MG63 (cell line): ENCODE data around the gene BTBD10. TPM values are rescaled to one million over a fixed set of nuclear protein-coding genes. Genes with fewer than 3 reads are reported as not detected.
A peak's percentile ranks its signal among the peaks of the same experiment; 100 is the strongest.
"Not testable (repeated sequence)": the region's sequence is repeated elsewhere in the genome, so short reads cannot be mapped to it uniquely, and the experiment has no call there.

Experiments
- DNase-seq: peaks from one replicate; pipeline ENCODE4 v3.0.0-alpha.2; 2020
- H3K27me3 ChIP-seq: fragments of 250-450 bp; sonication (Bioruptor Pico); 2 replicates; pipeline ENCODE4 v1.5.1; 2020; ENCODE audit warnings: mild to moderate bottlenecking, moderate library complexity
- H3K36me3 ChIP-seq: fragments of 250-450 bp; sonication (Bioruptor Pico); 2 replicates; pipeline ENCODE4 v1.5.1; 2020; ENCODE audit warnings: mild to moderate bottlenecking, moderate library complexity
- H3K4me3 ChIP-seq: fragments of 250-450 bp; sonication (Bioruptor Pico); 2 replicates; pipeline ENCODE4 v1.5.1; 2020; ENCODE audit warnings: mild to moderate bottlenecking, moderate library complexity
- H3K9me3 ChIP-seq: fragments of 250-450 bp; sonication (Bioruptor Pico); 2 replicates; pipeline ENCODE4 v1.5.1; 2020; ENCODE audit warnings: mild to moderate bottlenecking, moderate library complexity
- total RNA-seq: library from RNA; depleted of rRNA; stranded (reverse); fragments of >200 nt; shearing (Covaris generic); gene quantifications from 2 replicates; pipeline ENCODE4 v1.2.3, GENCODE V29; 2014; ENCODE audit warnings: low replicate concordance

BTBD10 gene
- total RNA-seq, 1 experiment from 2014 or later = 22.7 TPM

DNA sequence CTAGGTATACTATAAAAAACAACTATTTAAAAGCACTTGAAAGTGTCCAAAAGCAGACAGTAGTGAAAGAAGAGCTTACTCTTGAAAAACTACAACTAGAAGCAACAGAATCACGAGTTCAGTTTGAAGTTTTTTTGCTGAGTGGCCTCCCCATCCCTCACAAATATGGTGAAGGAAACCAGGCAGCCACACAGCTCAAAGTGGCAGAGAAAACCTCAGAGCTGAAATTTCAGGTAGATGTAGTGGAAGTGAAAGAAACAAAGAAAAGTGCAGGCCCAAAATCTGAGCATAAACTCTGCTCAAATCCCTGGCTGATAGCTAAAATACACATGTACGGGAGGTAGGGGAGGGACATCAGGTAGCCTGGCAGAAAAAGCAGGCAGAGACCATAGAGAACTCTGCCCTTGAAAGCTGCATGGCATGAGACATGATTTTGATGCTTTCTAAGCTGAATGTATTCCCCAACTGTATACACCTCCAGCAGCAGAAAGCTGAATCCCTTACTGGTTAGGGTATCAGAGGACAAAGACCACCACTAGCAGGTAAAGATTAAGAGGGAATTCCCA, 12.1 kb downstream of the BTBD10 start:
- Histone ChIP-seq H3K27me3 (no peaks in the 10 kb centered on the region), H3K9me3 (no peaks in the 10 kb centered on the region), H3K36me3 (no peaks in the 10 kb centered on the region), H3K4me3 (no peak overlapping the region)
- DNase-seq = no peak

DNA sequence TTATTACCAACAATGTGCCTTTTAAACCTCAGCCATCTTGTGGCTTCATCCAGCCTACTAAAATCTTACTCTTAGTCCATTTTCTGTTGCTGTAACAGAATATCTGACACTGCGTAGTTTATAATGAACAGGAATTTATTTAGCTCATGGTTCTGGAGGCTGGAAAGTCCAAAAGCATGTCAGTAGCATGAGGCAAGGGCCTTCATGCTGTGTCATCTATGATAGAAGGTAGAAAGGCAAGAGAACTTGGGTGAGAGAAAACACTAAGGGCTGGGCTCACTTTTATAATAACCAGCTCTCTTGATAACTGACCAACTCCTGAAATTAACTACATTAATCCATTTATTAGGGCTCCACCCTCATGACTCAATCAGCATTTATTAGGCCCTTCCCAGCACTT, 13.5 kb downstream of the BTBD10 start:
- no peak overlapping the region for H3K4me3 ChIP-seq
- H3K27me3 ChIP-seq = no peaks in the 10 kb centered on the region
- no peak for DNase-seq

DNA sequence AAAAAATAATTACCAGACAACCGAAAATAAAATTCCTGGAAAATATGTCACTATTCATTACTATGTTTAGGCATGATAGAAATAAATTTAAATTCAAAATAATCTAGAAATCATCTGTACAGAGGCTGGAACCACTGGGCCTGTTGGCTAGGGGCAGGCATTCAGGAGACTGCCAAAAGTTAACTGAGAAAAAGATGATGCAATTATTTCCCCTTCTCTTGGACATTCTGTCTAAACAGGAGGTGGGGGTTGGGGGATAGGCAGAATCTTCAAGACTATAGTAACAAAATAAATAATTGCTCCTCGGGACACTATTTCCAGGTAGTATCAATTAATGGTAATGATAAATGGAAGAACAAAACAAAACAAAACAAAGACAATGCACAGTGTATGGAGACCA, 14.1 kb downstream of the BTBD10 start:
- no peak for DNase-seq
- H3K9me3 ChIP-seq = no peaks in the 10 kb centered on the region
- no peak overlapping the region for H3K4me3 ChIP-seq
- no peaks in the 10 kb centered on the region for H3K36me3 ChIP-seq
- no peaks in the 10 kb centered on the region for H3K27me3 ChIP-seq

More for the DNA sequence above, 13.5 kb downstream of the BTBD10 start:
- no peaks in the 10 kb centered on the region for H3K36me3 ChIP-seq
- H3K9me3 ChIP-seq = no peaks in the 10 kb centered on the region

DNA sequence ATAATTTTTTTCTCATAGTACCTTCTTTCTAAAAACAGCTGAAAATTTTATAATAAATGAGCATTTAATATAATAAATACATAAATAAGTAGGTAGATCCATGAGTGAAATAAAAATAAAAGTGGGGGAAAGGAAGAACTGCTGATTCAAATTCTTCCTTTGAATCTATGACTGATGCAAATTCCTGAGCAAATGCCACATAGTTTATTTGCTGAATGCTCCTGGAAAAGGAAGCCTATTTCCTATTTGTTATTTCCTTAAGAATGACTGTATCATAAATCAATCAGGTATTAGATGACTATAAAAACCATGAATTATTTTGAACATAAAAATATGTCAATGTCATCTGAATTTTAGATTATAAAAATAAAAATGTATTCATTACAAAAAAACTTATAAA, 16.6 kb downstream of the BTBD10 start:
- Histone ChIP-seq H3K9me3 (no peaks in the 10 kb centered on the region), H3K4me3 (no peak overlapping the region), H3K36me3 (no peaks in the 10 kb centered on the region), H3K27me3 (no peaks in the 10 kb centered on the region)
- no peak for DNase-seq

DNA sequence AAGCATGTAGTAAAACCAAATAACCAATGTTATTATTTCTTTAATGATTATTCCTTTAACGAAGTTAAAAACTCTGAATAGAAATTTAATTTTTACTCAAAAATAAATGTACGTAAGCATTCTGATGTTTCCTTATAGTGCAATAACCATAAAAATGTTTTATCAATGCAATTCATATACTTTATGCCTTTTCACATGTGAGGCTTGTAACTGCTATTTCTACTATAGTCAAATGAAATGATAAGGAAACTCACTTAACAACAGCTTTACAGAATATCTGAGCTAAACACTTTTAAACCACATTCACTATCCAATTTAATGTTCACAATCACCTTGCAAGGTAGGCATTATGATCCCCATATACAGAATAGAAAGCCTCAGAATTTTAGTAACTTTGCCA, 17.4 kb downstream of the BTBD10 start:
- H3K36me3 ChIP-seq = no peaks in the 10 kb centered on the region
- no peaks in the 10 kb centered on the region for H3K27me3 ChIP-seq
- H3K9me3 ChIP-seq = no peaks in the 10 kb centered on the region
- no peak for DNase-seq
- no peak overlapping the region for H3K4me3 ChIP-seq

DNA sequence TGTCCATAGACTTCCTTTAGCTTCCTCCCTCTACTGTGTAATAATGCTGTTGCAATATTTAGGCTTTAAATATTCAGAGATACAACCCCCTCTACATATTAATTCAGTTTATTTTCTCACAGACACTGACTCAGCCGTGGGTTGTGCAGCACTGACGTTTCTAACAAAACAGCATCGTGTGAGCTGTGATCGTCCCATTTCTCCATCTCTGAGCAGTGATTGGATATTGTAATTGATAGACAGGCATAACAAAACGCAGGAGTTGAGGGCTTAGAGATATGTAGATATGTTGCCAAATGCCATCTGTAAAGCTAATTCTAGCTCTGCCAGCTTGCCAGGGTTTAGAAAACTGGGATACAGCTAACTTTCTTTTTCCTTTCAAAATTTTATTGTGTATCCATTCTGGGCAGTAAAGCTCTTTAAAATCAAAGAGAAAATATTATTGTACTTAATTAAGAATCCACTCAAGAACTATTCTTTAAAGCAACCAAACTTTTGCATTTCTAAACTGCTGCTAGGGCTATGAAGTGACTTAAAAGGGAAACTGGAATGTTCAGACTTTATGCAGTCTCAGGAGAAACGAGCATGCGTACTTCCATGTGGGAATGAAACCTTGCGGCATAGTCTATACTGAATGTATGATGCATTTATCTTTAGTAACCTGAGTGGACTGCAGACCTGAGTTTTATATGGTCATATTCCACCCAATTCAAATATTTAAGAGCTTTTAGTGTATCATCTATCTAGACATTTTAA, 22.7 kb downstream of the BTBD10 start:
- Histone ChIP-seq H3K9me3 (no peaks in the 10 kb centered on the region), H3K27me3 (no peaks in the 10 kb centered on the region), H3K36me3 (no peaks in the 10 kb centered on the region), H3K4me3 (peak overlapping the region; percentile 36)
- peak; percentile 62 for DNase-seq

DNA sequence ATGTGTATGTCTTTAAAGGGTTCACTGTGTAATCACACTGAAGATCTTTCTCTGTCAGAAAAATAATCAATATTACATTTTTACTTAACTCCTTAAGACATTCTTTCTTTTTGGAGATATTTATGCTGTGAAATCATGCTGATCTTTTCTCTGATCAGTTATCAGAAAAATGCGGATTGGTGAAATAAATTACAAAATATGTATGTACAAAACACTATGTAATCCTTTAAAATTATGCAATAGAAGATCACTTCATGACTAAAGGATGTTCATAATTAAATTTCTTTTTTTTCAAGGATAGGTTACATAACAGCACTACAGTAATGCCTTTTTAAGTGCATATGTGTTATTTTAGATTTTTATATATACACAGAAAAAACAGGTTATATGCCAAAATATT, 24.7 kb downstream of the BTBD10 start:
- Histone ChIP-seq H3K4me3 (no peak overlapping the region), H3K36me3 (no peaks in the 10 kb centered on the region), H3K9me3 (no peaks in the 10 kb centered on the region), H3K27me3 (no peaks in the 10 kb centered on the region)
- DNase-seq = no peak

DNA sequence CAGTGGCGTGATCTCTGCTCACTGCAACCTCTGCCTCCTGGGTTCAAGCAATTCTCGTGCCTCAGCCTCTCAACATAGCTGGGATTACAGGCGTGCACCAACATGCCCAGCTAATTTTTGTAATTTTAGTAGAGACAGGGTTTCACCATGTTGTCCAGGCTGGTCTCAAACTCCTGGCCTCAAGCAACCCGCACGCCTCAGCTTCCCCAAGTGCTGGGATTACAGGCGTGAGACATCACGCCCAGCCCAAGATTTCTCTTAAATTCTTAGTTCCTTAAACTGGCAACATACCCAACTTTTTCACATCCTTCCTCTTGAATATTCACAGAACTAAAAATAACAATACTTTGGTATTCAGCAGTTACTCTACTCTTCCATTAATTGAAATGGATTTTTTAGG, 26.2 kb downstream of the BTBD10 start:
- not testable (repeated sequence) for H3K36me3 ChIP-seq, DNase-seq, H3K27me3 ChIP-seq, H3K4me3 ChIP-seq, H3K9me3 ChIP-seq

DNA sequence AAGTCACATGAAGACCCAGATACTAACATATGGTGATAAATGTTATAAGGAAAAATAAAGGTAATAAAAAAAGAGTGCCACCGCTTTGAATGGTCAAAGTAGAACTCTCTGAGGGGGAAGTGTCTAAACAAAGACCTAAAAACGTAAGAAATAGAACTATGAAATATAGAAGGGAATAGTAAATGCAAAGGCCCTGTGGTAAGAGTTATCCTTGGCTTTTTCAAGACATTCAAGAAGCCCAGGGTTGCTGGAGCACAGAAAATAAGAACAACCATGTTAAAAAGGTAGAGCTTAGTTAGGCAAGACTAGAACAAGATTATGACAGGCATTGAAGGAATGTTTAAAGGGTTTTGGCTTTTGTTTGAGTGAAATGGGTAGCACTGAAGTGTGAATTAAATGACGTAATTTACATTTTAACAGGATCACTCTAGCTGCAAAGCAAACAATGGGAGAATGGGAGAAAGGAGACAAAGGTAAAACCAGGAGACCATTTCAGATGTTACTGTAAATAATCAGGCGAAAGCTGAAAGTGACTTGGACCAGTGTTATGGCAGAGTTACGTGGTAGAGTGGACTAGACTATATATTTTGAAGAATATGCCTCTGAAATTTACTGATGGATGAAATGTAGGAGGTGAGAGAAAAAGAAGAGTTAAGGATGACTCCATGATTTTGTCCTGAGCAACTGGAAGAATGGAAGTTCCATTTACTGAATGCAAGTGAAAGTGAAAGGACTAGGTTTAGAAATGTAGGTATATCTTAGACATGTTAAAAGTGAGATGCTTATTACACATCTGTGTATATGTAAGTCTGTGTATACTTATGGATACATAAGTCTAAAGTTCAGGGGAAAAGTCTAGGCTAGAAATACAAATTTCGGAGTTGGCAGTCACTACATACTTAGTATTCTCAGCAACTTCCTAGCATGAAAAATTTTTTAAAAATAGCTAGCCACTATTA, 28.5 kb downstream of the BTBD10 start:
- no peaks in the 10 kb centered on the region for H3K27me3 ChIP-seq
- H3K36me3 ChIP-seq = no peaks in the 10 kb centered on the region
- H3K4me3 ChIP-seq = no peak overlapping the region
- H3K9me3 ChIP-seq = no peaks in the 10 kb centered on the region
- no peak for DNase-seq

DNA sequence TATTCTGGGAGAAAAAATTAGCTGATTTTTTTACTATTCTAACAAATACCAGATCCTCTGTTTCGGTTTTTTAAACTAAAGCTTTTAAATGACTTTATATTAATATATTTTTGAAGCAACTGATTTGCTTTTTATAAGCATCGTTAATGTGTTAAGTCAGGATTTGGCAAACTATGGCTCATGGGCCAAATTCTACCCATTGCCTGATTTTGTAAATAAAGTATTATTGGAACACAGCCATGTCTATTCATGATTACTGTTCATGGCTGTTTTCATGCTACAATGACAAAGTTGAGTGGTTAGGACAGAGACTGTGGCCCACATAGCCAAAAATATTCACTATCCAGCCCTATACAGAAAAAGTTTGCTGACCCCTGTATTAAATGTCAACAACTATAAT, 29.6 kb downstream of the BTBD10 start:
- H3K4me3 ChIP-seq = no peak overlapping the region
- peaks cover 3% of the 10 kb centered on the region; the same call in 1 of the 2 replicates for H3K9me3 ChIP-seq
- H3K36me3 ChIP-seq = no peaks in the 10 kb centered on the region
- H3K27me3 ChIP-seq = no peaks in the 10 kb centered on the region
- DNase-seq = no peak

DNA sequence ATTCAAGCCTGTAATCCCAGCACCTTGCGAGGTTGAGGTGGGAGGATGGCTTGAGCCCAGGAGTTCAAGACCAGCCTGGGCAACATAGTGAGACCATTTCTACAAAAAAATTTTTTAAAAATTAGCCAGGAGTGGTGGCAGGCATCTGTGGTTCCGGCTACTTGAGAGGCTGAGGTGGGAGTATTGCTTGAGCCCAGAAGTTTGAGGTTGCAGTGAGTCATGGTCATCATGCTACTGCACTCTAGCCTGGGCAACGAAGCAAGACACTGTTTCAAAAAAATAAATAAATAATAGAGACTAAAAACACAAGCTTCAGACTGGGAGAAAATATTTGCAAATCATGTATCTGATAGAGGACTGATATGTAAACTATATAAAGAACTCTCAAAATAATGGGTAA, 33.2 kb downstream of the BTBD10 start:
- DNase-seq = no peak
- Histone ChIP-seq H3K9me3 (peaks cover 14% of the 10 kb centered on the region), H3K4me3 (no peak overlapping the region)

DNA sequence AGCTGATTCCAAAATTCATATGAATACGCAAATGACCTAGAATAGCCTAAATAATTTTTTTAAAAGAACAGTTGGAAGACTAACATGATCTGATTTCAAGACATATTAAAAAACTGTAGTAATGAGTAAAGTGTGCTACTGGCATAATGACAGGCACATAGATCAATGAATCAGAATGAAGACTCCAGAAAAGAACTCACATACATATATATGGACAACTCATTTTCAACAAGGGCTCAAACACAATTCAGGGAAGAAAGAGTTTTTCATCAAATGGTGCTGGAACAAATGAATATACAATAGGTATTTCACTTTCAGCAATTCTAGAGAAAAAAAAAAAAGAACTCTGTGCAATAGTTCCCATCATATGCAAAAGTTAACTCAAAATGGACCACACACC, 33.7 kb downstream of the BTBD10 start:
- Histone ChIP-seq H3K36me3 (no peaks in the 10 kb centered on the region), H3K9me3 (peaks cover 14% of the 10 kb centered on the region), H3K4me3 (no peak overlapping the region), H3K27me3 (no peaks in the 10 kb centered on the region)
- no peak for DNase-seq

More for the DNA sequence above, 33.2 kb downstream of the BTBD10 start:
- Histone ChIP-seq H3K36me3 (no peaks in the 10 kb centered on the region), H3K27me3 (no peaks in the 10 kb centered on the region)

DNA sequence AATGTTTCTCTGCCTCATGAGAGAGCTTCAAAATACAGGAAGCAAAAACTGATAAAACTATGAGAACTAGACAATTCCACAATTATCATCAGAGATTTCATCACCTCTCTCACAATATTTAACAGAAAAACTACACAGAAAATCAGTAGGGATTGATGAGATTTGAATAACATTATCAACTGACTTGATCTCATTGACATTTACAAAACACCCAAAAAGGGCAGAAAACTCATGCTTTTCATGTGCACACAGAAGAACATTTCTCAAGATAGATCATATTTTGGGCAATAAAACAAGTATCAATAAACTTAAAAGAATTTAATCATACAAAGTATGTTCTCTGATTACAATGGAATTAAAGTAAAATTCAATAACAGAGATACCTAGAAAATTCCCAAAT, 35.6 kb downstream of the BTBD10 start:
- H3K4me3 ChIP-seq = no peak overlapping the region
- peaks cover 14% of the 10 kb centered on the region for H3K9me3 ChIP-seq
- no peaks in the 10 kb centered on the region for H3K27me3 ChIP-seq
- no peaks in the 10 kb centered on the region for H3K36me3 ChIP-seq
- no peak for DNase-seq

DNA sequence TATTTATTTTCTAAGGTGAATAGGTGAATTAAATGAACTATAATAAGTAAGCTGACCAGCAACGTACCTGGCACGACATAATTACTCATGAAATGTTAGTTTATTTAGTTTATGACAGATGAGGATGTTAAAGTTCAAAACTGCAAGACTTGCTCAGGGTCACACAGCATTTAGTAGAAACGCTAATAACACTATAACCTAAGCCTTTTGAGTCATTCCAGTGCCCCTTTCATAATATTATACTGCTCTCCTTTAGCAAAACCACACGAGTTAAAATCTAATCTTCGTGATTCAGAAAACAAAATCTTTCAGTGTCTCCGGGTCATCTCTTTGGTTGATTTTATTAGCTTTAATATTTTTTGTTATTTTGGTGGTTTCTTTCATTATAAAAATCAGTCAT, 39.6 kb downstream of the BTBD10 start:
- peaks cover 11% of the 10 kb centered on the region for H3K9me3 ChIP-seq
- no peaks in the 10 kb centered on the region for H3K27me3 ChIP-seq
- no peak overlapping the region for H3K4me3 ChIP-seq
- H3K36me3 ChIP-seq = no peaks in the 10 kb centered on the region
- DNase-seq = no peak

DNA sequence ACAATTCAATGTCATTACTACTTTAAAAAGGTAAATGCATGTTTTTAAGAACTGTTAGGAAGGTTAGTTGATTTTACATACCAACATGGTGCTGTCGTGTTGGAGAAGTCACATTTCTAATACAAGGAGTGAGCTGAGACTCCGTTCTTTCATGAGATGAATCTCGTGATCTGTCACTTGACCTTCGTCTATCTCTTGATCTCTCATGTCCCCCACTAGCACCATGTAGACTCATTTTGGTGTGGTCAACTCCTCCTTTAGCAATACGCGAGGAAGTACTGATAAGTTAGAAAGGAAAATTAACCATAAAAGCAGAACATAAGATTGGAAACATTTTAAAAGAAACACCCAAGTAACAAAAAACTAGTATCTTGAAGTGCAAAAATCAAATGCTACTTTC, 41.5 kb downstream of the BTBD10 start:
- no peak overlapping the region for H3K4me3 ChIP-seq
- DNase-seq = no peak
- H3K27me3 ChIP-seq = no peaks in the 10 kb centered on the region
- no peaks in the 10 kb centered on the region for H3K9me3 ChIP-seq
- H3K36me3 ChIP-seq = no peaks in the 10 kb centered on the region

DNA sequence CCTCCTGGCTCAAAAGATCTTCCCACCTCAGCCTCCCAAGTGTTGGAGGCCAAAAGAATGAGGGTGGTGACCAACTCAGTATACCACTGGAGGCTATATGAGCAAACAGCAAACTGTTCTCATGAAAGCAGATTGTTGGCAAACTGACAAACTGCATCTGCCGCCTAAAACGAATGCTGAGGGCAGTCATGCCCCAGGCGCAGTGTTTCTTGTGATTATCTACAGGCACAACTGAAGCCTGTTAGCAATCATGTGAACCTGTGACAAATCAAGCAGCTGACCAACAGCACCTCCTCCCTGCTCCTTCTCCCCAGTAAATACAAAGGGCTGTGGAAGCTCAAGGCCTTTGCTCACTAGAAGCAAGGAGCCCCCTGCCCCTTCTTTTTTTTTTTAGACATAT, 47.8 kb downstream of the BTBD10 start:
- Histone ChIP-seq H3K4me3 (no peak overlapping the region), H3K9me3 (no peaks in the 10 kb centered on the region), H3K36me3 (no peaks in the 10 kb centered on the region), H3K27me3 (peaks cover 3% of the 10 kb centered on the region; the same call in 1 of the 2 replicates)
- DNase-seq = no peak

DNA sequence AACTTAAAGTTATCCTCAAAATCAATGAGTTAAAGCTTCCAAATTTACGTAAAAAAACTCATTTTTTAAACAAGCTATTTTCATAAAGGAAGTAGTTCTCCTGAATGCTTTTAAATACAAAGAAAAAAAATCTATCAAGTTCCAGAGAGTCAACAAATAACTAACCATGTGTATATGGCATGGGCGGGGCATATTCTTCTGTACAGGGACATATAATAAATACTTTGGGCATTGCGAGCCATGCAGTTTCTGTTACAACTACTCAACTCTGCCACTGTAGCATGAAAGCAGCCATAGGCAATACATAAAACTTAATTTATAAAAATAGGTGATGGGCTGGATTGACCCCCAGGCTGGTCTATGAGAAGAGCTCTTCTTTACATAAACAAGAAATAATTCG, 57.8 kb downstream of the BTBD10 start:
- Histone ChIP-seq H3K4me3 (no peak overlapping the region), H3K9me3 (no peaks in the 10 kb centered on the region), H3K36me3 (peaks cover 5% of the 10 kb centered on the region), H3K27me3 (no peaks in the 10 kb centered on the region)
- no peak for DNase-seq
